IMR-90 (cell line): ENCODE measurements around the gene ZFP57. TPM values are rescaled to one million over a fixed set of nuclear protein-coding genes. Genes with fewer than 3 reads are reported as not detected.

Source experiments
- ATAC-seq: fragments of 200-7000 bp; cut with Tn5 transposase; 2 replicates; pipeline ENCODE4 v1.9.1; 2020; ENCODE audit warnings: low read depth, mild to moderate bottlenecking, moderate library complexity
- BruUV-seq: library from RNA; stranded (reverse); fragments of 400-500 nt; replicated peaks from 2 replicates; lab custom pipeline; 2021; lab: Mats Ljungman, UMichigan
- CTCF ChIA-PET: fragments of 300-600 bp; formaldehyde crosslinking; extraction: SDS; loops from one replicate; lab custom pipeline; 2021; ENCODE audit warnings: antibody characterized with exemption; lab: Yijun Ruan, JAX
- POLR2A ChIA-PET: fragments of 300-600 bp; sonication (Branson Sonifier 250); formaldehyde crosslinking; loops from one replicate; lab custom pipeline; 2022; ENCODE audit warnings: antibody characterized with exemption; ENCODE audit not compliant: unreplicated experiment; lab: Charles Lee
- DNase-seq: peaks from one replicate; pipeline ENCODE4 v3.0.0; 2013
- H2AFZ ChIP-seq: replicated peaks from 2 replicates; pipeline ENCODE3; 2013; ENCODE audit warnings: low read length, mild to moderate bottlenecking; ENCODE audit not compliant: poor library complexity
- H2AK5ac ChIP-seq: 2 replicates; pipeline ENCODE4 v1.6.1; 2013; ENCODE audit warnings: low read depth, low read length, inconsistent platforms
- H2AK9ac ChIP-seq: replicated peaks from 2 replicates; pipeline ENCODE3; 2013; ENCODE audit warnings: mild to moderate bottlenecking, low read depth, low read length, moderate library complexity; ENCODE audit not compliant: poor library complexity
- H2BK120ac ChIP-seq: 2 replicates; pipeline ENCODE4 v1.6.1; 2013; ENCODE audit warnings: low read depth, low read length, inconsistent platforms
- H2BK15ac ChIP-seq: 3 replicates; pipeline ENCODE4 v1.6.1; 2013; ENCODE audit warnings: low read depth, low read length, inconsistent platforms
- H2BK20ac ChIP-seq: 2 replicates; pipeline ENCODE4 v1.6.1; 2013; ENCODE audit warnings: low read depth, mild to moderate bottlenecking, inconsistent platforms, low read length, moderate library complexity
- H2BK5ac ChIP-seq: 2 replicates; pipeline ENCODE4 v1.6.1; 2013; ENCODE audit warnings: mild to moderate bottlenecking, low read depth, low read length, inconsistent platforms; ENCODE audit not compliant: poor library complexity, severe bottlenecking
- H3K14ac ChIP-seq: replicated peaks from 2 replicates; pipeline ENCODE4 v1.6.1; 2013; ENCODE audit warnings: low read depth, low read length, inconsistent platforms
- H3K18ac ChIP-seq: 2 replicates; pipeline ENCODE4 v1.6.1; 2013; ENCODE audit warnings: low read depth, low read length, control low read depth
- H3K23ac ChIP-seq: 2 replicates; pipeline ENCODE4 v1.6.1; 2013; ENCODE audit warnings: low read depth, low read length, inconsistent platforms
- H3K27ac ChIP-seq: 2 replicates; pipeline ENCODE4 v1.5.1; 2013; ENCODE audit warnings: mild to moderate bottlenecking, control low read depth, low read length; ENCODE audit not compliant: insufficient read depth
- H3K27me3 ChIP-seq: 2 replicates; pipeline ENCODE4 v1.6.1; 2013; ENCODE audit warnings: low read length; ENCODE audit not compliant: control insufficient read depth, insufficient read depth
- H3K36me3 ChIP-seq: 2 replicates; pipeline ENCODE4 v1.6.1; 2013; ENCODE audit warnings: low read length, mixed read lengths; ENCODE audit not compliant: control insufficient read depth, insufficient read depth
- H3K4ac ChIP-seq: 2 replicates; pipeline ENCODE4 v1.6.1; 2013; ENCODE audit warnings: low read depth, low read length, inconsistent platforms
- H3K4me1 ChIP-seq: 2 replicates; pipeline ENCODE4 v1.6.1; 2013; ENCODE audit warnings: low read length, mixed read lengths; ENCODE audit not compliant: control insufficient read depth, insufficient read depth
- H3K4me2 ChIP-seq: 2 replicates; pipeline ENCODE4 v1.6.1; 2013; ENCODE audit warnings: low read depth, mild to moderate bottlenecking, control low read depth, low read length, moderate library complexity
- H3K4me3 ChIP-seq: 2 replicates; pipeline ENCODE4 v1.5.1; 2013; ENCODE audit warnings: low read depth, mild to moderate bottlenecking, control low read depth, low read length, moderate library complexity; ENCODE audit not compliant: insufficient read depth
- H3K56ac ChIP-seq: 2 replicates; pipeline ENCODE4 v1.6.1; 2013; ENCODE audit warnings: low read length, inconsistent platforms; ENCODE audit not compliant: insufficient read depth; ENCODE audit errors: extremely low read depth
- H3K79me1 ChIP-seq, 2 experiments: 2 replicates each; pipeline ENCODE4 v1.6.1; 2013; ENCODE audit warnings: low read length in 2 of 2, inconsistent platforms in 1 of 2, low read depth in 1 of 2
- H3K9ac ChIP-seq: 2 replicates; pipeline ENCODE4 v1.6.1; 2013; ENCODE audit warnings: low read depth, low read length, control low read depth
- H3K9me1 ChIP-seq: 2 replicates; pipeline ENCODE4 v1.6.1; 2013; ENCODE audit warnings: low read length, inconsistent platforms; ENCODE audit not compliant: insufficient read depth
- H3K9me3 ChIP-seq: 2 replicates; pipeline ENCODE4 v1.6.1; 2013; ENCODE audit warnings: low read length; ENCODE audit not compliant: control insufficient read depth, insufficient read depth
- H4K20me1 ChIP-seq: 2 replicates; pipeline ENCODE4 v1.6.1; 2013; ENCODE audit warnings: low read length, inconsistent platforms; ENCODE audit not compliant: insufficient read depth
- H4K5ac ChIP-seq: 2 replicates; pipeline ENCODE4 v1.6.1; 2013; ENCODE audit warnings: mild to moderate bottlenecking, low read depth, low read length, control low read depth
- H4K8ac ChIP-seq, 2 experiments: 2 replicates each; pipeline ENCODE4 v1.6.1; 2013; ENCODE audit warnings: low read depth in 2 of 2, low read length in 2 of 2, control low read depth in 1 of 2, inconsistent platforms in 1 of 2
- H4K91ac ChIP-seq: 2 replicates; pipeline ENCODE4 v1.6.1; 2013; ENCODE audit warnings: low read depth, low read length, inconsistent platforms; ENCODE audit not compliant: insufficient read depth
- BHLHE40 ChIP-seq: fragments of 150-350 bp; IDR thresholded peaks from 2 replicates; pipeline ENCODE4 v1.6.1; 2016; ENCODE audit warnings: mild to moderate bottlenecking, low read depth, low read length
- CHD1 ChIP-seq: IDR thresholded peaks from 2 replicates; pipeline ENCODE4 v1.6.1; 2012; ENCODE audit warnings: low read depth, low read length, improper control_type of control experiment
- CTCF ChIP-seq: conservative IDR thresholded peaks from 2 replicates; pipeline ENCODE4 v1.5.1; 2012; ENCODE audit warnings: mild to moderate bottlenecking, low read depth, low read length, improper control_type of control experiment
- ELK1 ChIP-seq: fragments of 150-350 bp; IDR thresholded peaks from 2 replicates; pipeline ENCODE4 v1.6.1; 2016; ENCODE audit warnings: low read depth, mild to moderate bottlenecking, low read length, moderate library complexity, borderline replicate concordance
- FOS ChIP-seq: fragments of 150-350 bp; IDR thresholded peaks from 2 replicates; pipeline ENCODE4 v1.6.1; 2016; ENCODE audit warnings: low read depth, low read length
- MAFK ChIP-seq: IDR thresholded peaks from 2 replicates; pipeline ENCODE4 v1.6.1; 2012; ENCODE audit warnings: low read depth, low read length, improper control_type of control experiment
- MAZ ChIP-seq: IDR thresholded peaks from 2 replicates; pipeline ENCODE4 v1.6.1; 2012; ENCODE audit warnings: low read depth, mild to moderate bottlenecking, low read length, improper control_type of control experiment, moderate library complexity, borderline replicate concordance
- MXI1 ChIP-seq: IDR thresholded peaks from 2 replicates; pipeline ENCODE4 v1.6.1; 2012; ENCODE audit warnings: low read depth, mild to moderate bottlenecking, low read length, moderate library complexity, borderline replicate concordance
- NFE2L2 ChIP-seq: fragments of 150-350 bp; IDR thresholded peaks from 2 replicates; pipeline ENCODE4 v1.6.1; 2016; ENCODE audit warnings: low read depth, mild to moderate bottlenecking, low read length
- POLR2A ChIP-seq: IDR thresholded peaks from 2 replicates; pipeline ENCODE4 v1.6.1; 2012; ENCODE audit warnings: mild to moderate bottlenecking, low read depth, low read length
- RAD21 ChIP-seq: IDR thresholded peaks from 2 replicates; pipeline ENCODE4 v1.6.1; 2012; ENCODE audit warnings: low read length, improper control_type of control experiment
- RCOR1 ChIP-seq: IDR thresholded peaks from 2 replicates; pipeline ENCODE4 v1.6.1; 2012; ENCODE audit warnings: mild to moderate bottlenecking, low read length, improper control_type of control experiment; ENCODE audit not compliant: insufficient replicate concordance
- RFX5 ChIP-seq: IDR thresholded peaks from 2 replicates; pipeline ENCODE4 v1.8.0; 2012; ENCODE audit warnings: low read depth, mild to moderate bottlenecking, low read length, moderate library complexity
- SMC3 ChIP-seq: fragments of 150-350 bp; IDR thresholded peaks from 2 replicates; pipeline ENCODE4 v1.6.1; 2016; ENCODE audit warnings: low read depth, mild to moderate bottlenecking, antibody characterized with exemption, low read length, moderate library complexity
- WGBS, 2 experiments: methylation state at CpG; one replicate each; pipeline versions ENCODE4 v1.1.5 to v1.1.7; 2013; ENCODE audit warnings: missing lambda C conversion rate in 2 of 2; ENCODE audit not compliant: insufficient read length in 1 of 2; ENCODE audit errors: extremely low coverage in 2 of 2; 5-methylcytosine and 5-hydroxymethylcytosine counted together
- dilution Hi-C: fragments of 300-500 bp; cut with HindIII; formaldehyde crosslinking; loops from one replicate; pipeline ENCODE4 v1.14.3; 2018; ENCODE audit warnings: low sequenced_read_pairs; ENCODE audit not compliant: unreplicated experiment
- in situ Hi-C: fragments of 300-500 bp; cut with MboI; formaldehyde crosslinking; loops from 3 replicates; pipeline ENCODE4 v1.14.3; 2019; ENCODE audit warnings: low sequenced_read_pairs, inconsistent platforms, mixed read lengths
- intact Hi-C: fragments of 100-400 bp; cut with micrococcal nuclease; formaldehyde crosslinking; loops from 2 replicates; pipeline ENCODE4 v1.10.0; 2022
- polyA plus RNA-seq, 3 experiments: library from polyadenylated mRNA; depleted of rRNA; stranded (reverse); fragments of >200 nt; gene quantifications; 2 replicates each; pipeline ENCODE4 v1.2.3, GENCODE V29; 2012; ENCODE audit warnings: low replicate concordance in 1 of 3
- total RNA-seq: library from RNA; depleted of rRNA; stranded (reverse); fragments of >200 nt; gene quantifications from 2 replicates; pipeline ENCODE4 v1.2.3, GENCODE V29; 2012
- TF ChIP-seq, protein P1 (sequence below): fragments of 150-350 bp; IDR thresholded peaks from 2 replicates; pipeline ENCODE4 v1.6.1; 2017; ENCODE audit warnings: mild to moderate bottlenecking, antibody characterized with exemption, low read length, low read depth

The ZFP57 gene
- total and polyA plus RNA-seq, 2 of the 4 experiments (the other 2 are of a cell fraction), result not detected

- Histone ChIP-seq H4K91ac (no peak overlapping the region), H3K14ac (no peak overlapping the region), H2BK20ac (no peak overlapping the region), H2AK5ac (no peak overlapping the region), H3K27ac (no peak overlapping the region), H2BK15ac (no peak overlapping the region), H3K4ac (no peak overlapping the region), H2BK5ac (no peak overlapping the region), H3K36me3 (no peaks in the 10 kb centered on the region), H3K4me3 (no peak overlapping the region), H3K27me3 (peaks cover 2% of the 10 kb centered on the region; the same call in 1 of the 2 replicates), H3K23ac (no peak overlapping the region), H3K18ac (no peak overlapping the region), H3K56ac (no peak overlapping the region), H3K9me3 (no peaks in the 10 kb centered on the region), H3K79me1 (no peaks in the 10 kb centered on the region), H4K8ac (no peak overlapping the region), H3K4me2 (no peak overlapping the region), H2AFZ (no peak overlapping the region), H2AK9ac (no peak overlapping the region), H3K9me1 (no peaks in the 10 kb centered on the region), H2BK120ac (no peak overlapping the region), H4K20me1 (no peaks in the 10 kb centered on the region), H4K5ac (no peak overlapping the region), H3K9ac (no peak overlapping the region), H3K4me1 (no peaks in the 10 kb centered on the region)
- dilution Hi-C loops (no loop called here), in situ Hi-C loops (no loop called here), intact Hi-C loops (no loop called here)
- no peak for ATAC-seq
- CTCF ChIA-PET, result interaction anchor here (0.6 to 4.1 kb wide), 3 partner anchors 12 to 164 kb away, joined by 3 to 33 read pairs (median 28); no protein-coding TSS in a partner anchor
- DNase-seq, result no peak
- no TSS peak for BruUV-seq
- POLR2A ChIA-PET, result no interaction called here
- WGBS, 2 experiments, result no CpG with 5 or more reads among the region's 8 CpGs
- TF ChIP-seq MXI1, result no peak
- TF ChIP-seq CTCF, result no peak
- TF ChIP-seq BHLHE40, result no peak
- TF ChIP-seq RFX5, result no peak
- no peak for TF ChIP-seq RCOR1
- TF ChIP-seq CHD1, result no peak
- TF ChIP-seq RAD21, result no peak
- no peak for TF ChIP-seq MAFK
- no peak for TF ChIP-seq MAZ
- TF ChIP-seq POLR2A, result no peak
- no peak for TF ChIP-seq SMC3
- TF ChIP-seq, protein P1, sequence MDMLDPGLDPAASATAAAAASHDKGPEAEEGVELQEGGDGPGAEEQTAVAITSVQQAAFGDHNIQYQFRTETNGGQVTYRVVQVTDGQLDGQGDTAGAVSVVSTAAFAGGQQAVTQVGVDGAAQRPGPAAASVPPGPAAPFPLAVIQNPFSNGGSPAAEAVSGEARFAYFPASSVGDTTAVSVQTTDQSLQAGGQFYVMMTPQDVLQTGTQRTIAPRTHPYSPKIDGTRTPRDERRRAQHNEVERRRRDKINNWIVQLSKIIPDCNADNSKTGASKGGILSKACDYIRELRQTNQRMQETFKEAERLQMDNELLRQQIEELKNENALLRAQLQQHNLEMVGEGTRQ, result no peak
- no peak for TF ChIP-seq NFE2L2
- TF ChIP-seq FOS, result no peak
- no peak for TF ChIP-seq ELK1
Measured at GRCh38 chr6:29665942-29666825, 14.8 kb downstream of the ZFP57 start.
